ENCODE measurements around the gene CCDC112.

DNA sequence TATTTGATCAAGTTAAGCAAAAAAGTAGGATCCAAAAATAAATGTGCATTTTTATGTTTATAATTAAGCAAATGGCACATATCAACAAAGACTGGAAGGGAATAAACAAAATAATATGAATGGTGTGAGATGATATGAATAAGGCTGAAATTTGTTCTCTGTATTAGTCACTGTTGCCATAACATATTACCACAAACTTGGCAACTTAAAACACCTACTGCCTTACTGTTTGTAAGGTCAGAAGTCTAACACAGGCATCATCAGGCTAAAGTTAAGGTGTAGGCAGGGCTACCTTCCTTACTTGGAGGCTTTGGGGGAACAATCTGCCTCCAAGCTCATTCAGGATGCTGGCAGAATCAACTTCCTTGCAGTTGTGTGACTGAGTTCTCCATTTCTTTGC lies 53.0 kb downstream of the CCDC112 start:
- TF ChIP-seq, protein P1, sequence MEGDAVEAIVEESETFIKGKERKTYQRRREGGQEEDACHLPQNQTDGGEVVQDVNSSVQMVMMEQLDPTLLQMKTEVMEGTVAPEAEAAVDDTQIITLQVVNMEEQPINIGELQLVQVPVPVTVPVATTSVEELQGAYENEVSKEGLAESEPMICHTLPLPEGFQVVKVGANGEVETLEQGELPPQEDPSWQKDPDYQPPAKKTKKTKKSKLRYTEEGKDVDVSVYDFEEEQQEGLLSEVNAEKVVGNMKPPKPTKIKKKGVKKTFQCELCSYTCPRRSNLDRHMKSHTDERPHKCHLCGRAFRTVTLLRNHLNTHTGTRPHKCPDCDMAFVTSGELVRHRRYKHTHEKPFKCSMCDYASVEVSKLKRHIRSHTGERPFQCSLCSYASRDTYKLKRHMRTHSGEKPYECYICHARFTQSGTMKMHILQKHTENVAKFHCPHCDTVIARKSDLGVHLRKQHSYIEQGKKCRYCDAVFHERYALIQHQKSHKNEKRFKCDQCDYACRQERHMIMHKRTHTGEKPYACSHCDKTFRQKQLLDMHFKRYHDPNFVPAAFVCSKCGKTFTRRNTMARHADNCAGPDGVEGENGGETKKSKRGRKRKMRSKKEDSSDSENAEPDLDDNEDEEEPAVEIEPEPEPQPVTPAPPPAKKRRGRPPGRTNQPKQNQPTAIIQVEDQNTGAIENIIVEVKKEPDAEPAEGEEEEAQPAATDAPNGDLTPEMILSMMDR (IDR thresholded peaks at IDR 0.05; ENCODE audit: insufficient read depth, low read depth, low read length) = no peak
- TF ChIP-seq EZH2 (IDR thresholded peaks at IDR 0.05; ENCODE audit: insufficient read depth, low read length) = no peak

Data from astrocyte (in vitro differentiated cells and primary cell).